Measurements from ENCODE around the gene FAM169A. TPM values are rescaled to one million over a fixed set of nuclear protein-coding genes. Genes with fewer than 3 reads are reported as not detected.
"Not testable (repeated sequence)": the region's sequence is repeated elsewhere in the genome, so short reads cannot be mapped to it uniquely, and the experiment has no call there.

FAM169A gene
- total RNA-seq, 2 donors from 2014 or later = 4.9 to 5.0 TPM

- intact Hi-C loops (cut with DNase I) = loop anchor here (10.0 kb wide), 1 partner anchor 66 kb away; no protein-coding TSS in a partner anchor
- no peaks in the 10 kb centered on the region for H3K36me3 ChIP-seq
- no peak overlapping the region for H3K27ac ChIP-seq
Measured at GRCh38 chr5:74761241-74761640, 104.9 kb downstream of the FAM169A start.

GRCh38 chr5:74748742-74749141 lies 117.4 kb downstream of the FAM169A start:
- H3K4me3 ChIP-seq; H3K27ac ChIP-seq; H3K9me3 ChIP-seq; H3K9ac ChIP-seq (ENCODE audit: low read depth in 2 of 2, low read length in 2 of 2); H3K36me3 ChIP-seq; DNase-seq; intact Hi-C loops (cut with DNase I); H3K27me3 ChIP-seq; H3K4me1 ChIP-seq: not testable (repeated sequence)

More at GRCh38 chr5:74761241-74761640, 104.9 kb downstream of the FAM169A start:
- Histone ChIP-seq H3K4me3 (no peak overlapping the region), H3K9ac (ENCODE audit: low read depth in 2 of 2, low read length in 2 of 2) (no peak overlapping the region), H3K9me3 (no peaks in the 10 kb centered on the region), H3K4me1 (peaks cover 10% of the 10 kb centered on the region), H3K27me3 (no peaks in the 10 kb centered on the region)
- TF ChIP-seq CTCF (IDR thresholded peaks at IDR 0.05) = no peak
- no peak for DNase-seq

- H3K27ac ChIP-seq = no peak overlapping the region
- no peak overlapping the region for H3K9ac ChIP-seq (ENCODE audit: low read depth in 2 of 2, low read length in 2 of 2)
- no peak for TF ChIP-seq CTCF (IDR thresholded peaks at IDR 0.05)
- H3K4me1 ChIP-seq = no peaks in the 10 kb centered on the region
- H3K36me3 ChIP-seq = peaks cover 3% of the 10 kb centered on the region
- no peaks in the 10 kb centered on the region for H3K27me3 ChIP-seq
- intact Hi-C loops (cut with DNase I) = loop anchor here (10.0 kb wide), 1 partner anchor 74 kb away; no protein-coding TSS in a partner anchor
- H3K4me3 ChIP-seq = no peak overlapping the region
- no peak for DNase-seq
- H3K9me3 ChIP-seq = no peaks in the 10 kb centered on the region
Measured at GRCh38 chr5:74738406-74738805, 127.8 kb downstream of the FAM169A start.

GRCh38 chr5:74736759-74737158 lies 129.4 kb downstream of the FAM169A start:
- peaks cover 3% of the 10 kb centered on the region for H3K36me3 ChIP-seq

More at GRCh38 chr5:74736759-74737158, 129.4 kb downstream of the FAM169A start:
- TF ChIP-seq CTCF (IDR thresholded peaks at IDR 0.05) = no peak
- intact Hi-C loops (cut with DNase I) = loop anchor here (10.0 kb wide), 1 partner anchor 72 kb away; no protein-coding TSS in a partner anchor
- no peaks in the 10 kb centered on the region for H3K9me3 ChIP-seq
- DNase-seq = no peak
- H3K9ac ChIP-seq (ENCODE audit: low read depth in 2 of 2, low read length in 2 of 2) = no peak overlapping the region
- no peaks in the 10 kb centered on the region for H3K27me3 ChIP-seq
- no peak overlapping the region for H3K27ac ChIP-seq
- no peak overlapping the region for H3K4me3 ChIP-seq
- no peaks in the 10 kb centered on the region for H3K4me1 ChIP-seq

Other genes with a start within 250 kb of the FAM169A start
- 10 to 100 TPM; 18.9 to 26.6 TPM for gene ENC1, start 225.7 kb downstream of the FAM169A start, total RNA-seq
- gene HEXB, start 181.2 kb downstream of the FAM169A start, total RNA-seq = 100 to 1,000 TPM; 173 to 197 TPM
- gene GFM2, start 99.3 kb downstream of the FAM169A start, total RNA-seq = 10 to 100 TPM; 24.1 to 31.4 TPM
- gene NSA2, start 99.1 kb downstream of the FAM169A start, total RNA-seq = 10 to 100 TPM; 55.0 to 56.9 TPM
- gene GCNT4, start 186.2 kb upstream of the FAM169A start, total RNA-seq = 1 to 10 TPM in 1 of 2 donors, under 1 TPM in 1; 0.25 to 2.7 TPM